Measurements from ENCODE around the gene LRRC63. TPM values are rescaled to one million over a fixed set of nuclear protein-coding genes. Genes with fewer than 3 reads are reported as not detected.

LRRC63 gene
- polyA plus RNA-seq, 2 donors: 0.01 TPM; not detected in 1

- WGBS, 2 donors: 62 to 64% methylated on average over 3 of the region's 3 CpGs
- no peak overlapping the region for H3K4me3 ChIP-seq (ENCODE audit: low read depth in 1 of 2, low read length in 2 of 2)
- H3K9me3 ChIP-seq (ENCODE audit: control insufficient read depth in 2 of 2, insufficient read depth in 1 of 2, low read depth in 1 of 2, low read length in 1 of 2): no peaks in the 10 kb centered on the region
- H3K27me3 ChIP-seq (ENCODE audit: control insufficient read depth in 1 of 2, insufficient read depth in 2 of 2, low read length in 2 of 2): no peaks in the 10 kb centered on the region
- H3K4me1 ChIP-seq (ENCODE audit: control insufficient read depth in 2 of 2, insufficient read depth in 2 of 2, low read length in 1 of 2): no peaks in the 10 kb centered on the region
- H3K36me3 ChIP-seq (ENCODE audit: control insufficient read depth in 2 of 2, insufficient read depth in 2 of 2, low read length in 1 of 2): no peaks in the 10 kb centered on the region
- no peak overlapping the region for H3K27ac ChIP-seq (ENCODE audit: low read depth in 2 of 2, low read length in 1 of 2)
Observed at GRCh38 chr13:46296921-46297320, 85.2 kb downstream of the LRRC63 start.

GRCh38 chr13:46297361-46297811 lies 85.7 kb downstream of the LRRC63 start:
- 44 to 53% methylated on average over 3 of the region's 3 CpGs for WGBS, 2 donors
- Histone ChIP-seq H3K4me1 (ENCODE audit: control insufficient read depth in 2 of 2, insufficient read depth in 2 of 2, low read length in 1 of 2) (no peaks in the 10 kb centered on the region), H3K4me3 (ENCODE audit: low read depth in 1 of 2, low read length in 2 of 2) (no peak overlapping the region), H3K27me3 (ENCODE audit: control insufficient read depth in 1 of 2, insufficient read depth in 2 of 2, low read length in 2 of 2) (no peaks in the 10 kb centered on the region), H3K27ac (ENCODE audit: low read depth in 2 of 2, low read length in 1 of 2) (no peak overlapping the region), H3K36me3 (ENCODE audit: control insufficient read depth in 2 of 2, insufficient read depth in 2 of 2, low read length in 1 of 2) (no peaks in the 10 kb centered on the region), H3K9me3 (ENCODE audit: control insufficient read depth in 2 of 2, insufficient read depth in 1 of 2, low read depth in 1 of 2, low read length in 1 of 2) (no peaks in the 10 kb centered on the region)

- Histone ChIP-seq H3K27ac (ENCODE audit: low read depth in 2 of 2, low read length in 1 of 2) (no peak overlapping the region), H3K27me3 (ENCODE audit: control insufficient read depth in 1 of 2, insufficient read depth in 2 of 2, low read length in 2 of 2) (no peaks in the 10 kb centered on the region), H3K36me3 (ENCODE audit: control insufficient read depth in 2 of 2, insufficient read depth in 2 of 2, low read length in 1 of 2) (no peaks in the 10 kb centered on the region), H3K4me1 (ENCODE audit: control insufficient read depth in 2 of 2, insufficient read depth in 2 of 2, low read length in 1 of 2) (no peaks in the 10 kb centered on the region), H3K4me3 (ENCODE audit: low read depth in 1 of 2, low read length in 2 of 2) (no peak overlapping the region), H3K9me3 (ENCODE audit: control insufficient read depth in 2 of 2, insufficient read depth in 1 of 2, low read depth in 1 of 2, low read length in 1 of 2) (no peaks in the 10 kb centered on the region)
- WGBS, 2 donors: 67 to 69% methylated on average over 7 of the region's 7 CpGs
Observed at GRCh38 chr13:46303742-46304385, 92.1 kb downstream of the LRRC63 start.

- Histone ChIP-seq H3K9me3 (ENCODE audit: control insufficient read depth in 2 of 2, insufficient read depth in 1 of 2, low read depth in 1 of 2, low read length in 1 of 2) (no peaks in the 10 kb centered on the region), H3K27me3 (ENCODE audit: control insufficient read depth in 1 of 2, insufficient read depth in 2 of 2, low read length in 2 of 2) (no peaks in the 10 kb centered on the region), H3K36me3 (ENCODE audit: control insufficient read depth in 2 of 2, insufficient read depth in 2 of 2, low read length in 1 of 2) (no peaks in the 10 kb centered on the region), H3K27ac (ENCODE audit: low read depth in 2 of 2, low read length in 1 of 2) (no peak overlapping the region), H3K4me3 (ENCODE audit: low read depth in 1 of 2, low read length in 2 of 2) (no peak overlapping the region), H3K4me1 (ENCODE audit: control insufficient read depth in 2 of 2, insufficient read depth in 2 of 2, low read length in 1 of 2) (no peaks in the 10 kb centered on the region)
- 80 to 83% methylated on average over 3 of the region's 3 CpGs for WGBS, 2 donors
Observed at GRCh38 chr13:46304546-46304945, 92.8 kb downstream of the LRRC63 start.

GRCh38 chr13:46307554-46307953 lies 95.8 kb downstream of the LRRC63 start:
- no peak overlapping the region for H3K27ac ChIP-seq (ENCODE audit: low read depth in 2 of 2, low read length in 1 of 2)
- no peaks in the 10 kb centered on the region for H3K27me3 ChIP-seq (ENCODE audit: control insufficient read depth in 1 of 2, insufficient read depth in 2 of 2, low read length in 2 of 2)
- no peak overlapping the region for H3K4me3 ChIP-seq (ENCODE audit: low read depth in 1 of 2, low read length in 2 of 2)
- no peaks in the 10 kb centered on the region for H3K4me1 ChIP-seq (ENCODE audit: control insufficient read depth in 2 of 2, insufficient read depth in 2 of 2, low read length in 1 of 2)
- H3K9me3 ChIP-seq (ENCODE audit: control insufficient read depth in 2 of 2, insufficient read depth in 1 of 2, low read depth in 1 of 2, low read length in 1 of 2): no peaks in the 10 kb centered on the region
- WGBS, 2 donors: 77 to 79% methylated on average over 1 of the region's 1 CpG
- no peaks in the 10 kb centered on the region for H3K36me3 ChIP-seq (ENCODE audit: control insufficient read depth in 2 of 2, insufficient read depth in 2 of 2, low read length in 1 of 2)

GRCh38 chr13:46310066-46310465 lies 98.3 kb downstream of the LRRC63 start:
- WGBS, 2 donors: 79 to 80% methylated on average over 1 of the region's 1 CpG
- no peaks in the 10 kb centered on the region for H3K9me3 ChIP-seq (ENCODE audit: control insufficient read depth in 2 of 2, insufficient read depth in 1 of 2, low read depth in 1 of 2, low read length in 1 of 2)
- H3K27me3 ChIP-seq (ENCODE audit: control insufficient read depth in 1 of 2, insufficient read depth in 2 of 2, low read length in 2 of 2): no peaks in the 10 kb centered on the region
- no peak overlapping the region for H3K4me3 ChIP-seq (ENCODE audit: low read depth in 1 of 2, low read length in 2 of 2)
- no peak overlapping the region for H3K27ac ChIP-seq (ENCODE audit: low read depth in 2 of 2, low read length in 1 of 2)
- H3K36me3 ChIP-seq (ENCODE audit: control insufficient read depth in 2 of 2, insufficient read depth in 2 of 2, low read length in 1 of 2): no peaks in the 10 kb centered on the region
- no peaks in the 10 kb centered on the region for H3K4me1 ChIP-seq (ENCODE audit: control insufficient read depth in 2 of 2, insufficient read depth in 2 of 2, low read length in 1 of 2)

- Histone ChIP-seq H3K4me3 (ENCODE audit: low read depth in 1 of 2, low read length in 2 of 2) (no peak overlapping the region), H3K27ac (ENCODE audit: low read depth in 2 of 2, low read length in 1 of 2) (no peak overlapping the region), H3K36me3 (ENCODE audit: control insufficient read depth in 2 of 2, insufficient read depth in 2 of 2, low read length in 1 of 2) (no peaks in the 10 kb centered on the region), H3K9me3 (ENCODE audit: control insufficient read depth in 2 of 2, insufficient read depth in 1 of 2, low read depth in 1 of 2, low read length in 1 of 2) (no peaks in the 10 kb centered on the region), H3K27me3 (ENCODE audit: control insufficient read depth in 1 of 2, insufficient read depth in 2 of 2, low read length in 2 of 2) (no peaks in the 10 kb centered on the region), H3K4me1 (ENCODE audit: control insufficient read depth in 2 of 2, insufficient read depth in 2 of 2, low read length in 1 of 2) (no peaks in the 10 kb centered on the region)
- 80 to 85% methylated on average over 2 of the region's 2 CpGs for WGBS, 2 donors
Observed at GRCh38 chr13:46311217-46311616, 99.5 kb downstream of the LRRC63 start.

- no peak overlapping the region for H3K27ac ChIP-seq (ENCODE audit: low read depth in 2 of 2, low read length in 1 of 2)
- H3K27me3 ChIP-seq (ENCODE audit: control insufficient read depth in 1 of 2, insufficient read depth in 2 of 2, low read length in 2 of 2): no peaks in the 10 kb centered on the region
- no peak overlapping the region for H3K4me3 ChIP-seq (ENCODE audit: low read depth in 1 of 2, low read length in 2 of 2)
- H3K9me3 ChIP-seq (ENCODE audit: control insufficient read depth in 2 of 2, insufficient read depth in 1 of 2, low read depth in 1 of 2, low read length in 1 of 2): no peaks in the 10 kb centered on the region
- 69 to 75% methylated on average over 1 of the region's 1 CpG for WGBS, 2 donors
- no peaks in the 10 kb centered on the region for H3K36me3 ChIP-seq (ENCODE audit: control insufficient read depth in 2 of 2, insufficient read depth in 2 of 2, low read length in 1 of 2)
- H3K4me1 ChIP-seq (ENCODE audit: control insufficient read depth in 2 of 2, insufficient read depth in 2 of 2, low read length in 1 of 2): no peaks in the 10 kb centered on the region
Observed at GRCh38 chr13:46313024-46313423, 101.3 kb downstream of the LRRC63 start.

GRCh38 chr13:46313432-46314257 lies 101.9 kb downstream of the LRRC63 start:
- WGBS, 2 donors: 89 to 91% methylated on average over 6 of the region's 6 CpGs
- no peak overlapping the region for H3K4me3 ChIP-seq (ENCODE audit: low read depth in 1 of 2, low read length in 2 of 2)
- no peaks in the 10 kb centered on the region for H3K27me3 ChIP-seq (ENCODE audit: control insufficient read depth in 1 of 2, insufficient read depth in 2 of 2, low read length in 2 of 2)
- H3K4me1 ChIP-seq (ENCODE audit: control insufficient read depth in 2 of 2, insufficient read depth in 2 of 2, low read length in 1 of 2): no peaks in the 10 kb centered on the region
- no peak overlapping the region for H3K27ac ChIP-seq (ENCODE audit: low read depth in 2 of 2, low read length in 1 of 2)
- H3K36me3 ChIP-seq (ENCODE audit: control insufficient read depth in 2 of 2, insufficient read depth in 2 of 2, low read length in 1 of 2): no peaks in the 10 kb centered on the region
- H3K9me3 ChIP-seq (ENCODE audit: control insufficient read depth in 2 of 2, insufficient read depth in 1 of 2, low read depth in 1 of 2, low read length in 1 of 2): no peaks in the 10 kb centered on the region

- Histone ChIP-seq H3K4me1 (ENCODE audit: control insufficient read depth in 2 of 2, insufficient read depth in 2 of 2, low read length in 1 of 2) (no peaks in the 10 kb centered on the region), H3K27ac (ENCODE audit: low read depth in 2 of 2, low read length in 1 of 2) (no peak overlapping the region), H3K27me3 (ENCODE audit: control insufficient read depth in 1 of 2, insufficient read depth in 2 of 2, low read length in 2 of 2) (no peaks in the 10 kb centered on the region), H3K36me3 (ENCODE audit: control insufficient read depth in 2 of 2, insufficient read depth in 2 of 2, low read length in 1 of 2) (no peaks in the 10 kb centered on the region), H3K4me3 (ENCODE audit: low read depth in 1 of 2, low read length in 2 of 2) (no peak overlapping the region), H3K9me3 (ENCODE audit: control insufficient read depth in 2 of 2, insufficient read depth in 1 of 2, low read depth in 1 of 2, low read length in 1 of 2) (no peaks in the 10 kb centered on the region)
- 97% methylated on average over 1 of the region's 1 CpG for WGBS, 2 donors
Observed at GRCh38 chr13:46314587-46314986, 102.9 kb downstream of the LRRC63 start.
